PC-9 (cell line): Measurements from ENCODE around the gene USP48. TPM values are rescaled to one million over a fixed set of nuclear protein-coding genes. Genes with fewer than 3 reads are reported as not detected.

Experiments used
- BruUV-seq: library from RNA; stranded (reverse); fragments of 400-500 nt; replicated peaks from 2 replicates; lab custom pipeline; 2021; lab: Mats Ljungman, UMichigan
- CTCF ChIA-PET: fragments of 300-600 bp; sonication (Branson Sonifier 250); formaldehyde crosslinking; loops from one replicate; lab custom pipeline; 2022; ENCODE audit warnings: antibody characterized with exemption; lab: Charles Lee
- POLR2A ChIA-PET: fragments of 300-600 bp; sonication (Branson Sonifier 250); formaldehyde crosslinking; loops from one replicate; lab custom pipeline; 2022; ENCODE audit warnings: antibody characterized with exemption; ENCODE audit not compliant: unreplicated experiment; lab: Charles Lee
- DNase-seq, 2 experiments: peaks; one replicate each; pipeline versions ENCODE4 v3.0.0 to v3.0.0-alpha.2; 2015 to 2022; ENCODE audit warnings: mixed read lengths in 1 of 2
- H2AFZ ChIP-seq: fragments of 200-600 bp; sonication (generic); 2 replicates; pipeline ENCODE4 v1.8.1; 2017; ENCODE audit warnings: antibody characterized with exemption
- H3F3A ChIP-seq: fragments of 200-600 bp; sonication (generic); 2 replicates; pipeline ENCODE4 v1.8.1; 2017; ENCODE audit warnings: antibody characterized with exemption, mild to moderate bottlenecking, low read depth; ENCODE audit not compliant: insufficient read depth
- H3K27ac ChIP-seq: fragments of 200-600 bp; sonication (generic); 2 replicates; pipeline ENCODE4 v1.6.1; 2016; ENCODE audit warnings: mixed run types
- H3K27me3 ChIP-seq: fragments of 200-600 bp; sonication (generic); 2 replicates; pipeline ENCODE4 v1.6.1; 2016; ENCODE audit warnings: low read depth, mixed run types; ENCODE audit not compliant: insufficient read depth
- H3K36me3 ChIP-seq: fragments of 200-600 bp; sonication (generic); 2 replicates; pipeline ENCODE4 v1.6.1; 2016; ENCODE audit warnings: low read depth, mixed run types
- H3K4me1 ChIP-seq: fragments of 200-600 bp; sonication (generic); replicated peaks from 2 replicates; pipeline ENCODE4 v1.6.1; 2016; ENCODE audit warnings: mixed run types; ENCODE audit not compliant: insufficient read depth
- H3K4me2 ChIP-seq: fragments of 200-600 bp; sonication (generic); 2 replicates; pipeline ENCODE4 v1.6.1; 2017; ENCODE audit warnings: mixed run types
- H3K4me3 ChIP-seq: fragments of 200-600 bp; sonication (generic); 2 replicates; pipeline ENCODE4 v1.6.1; 2016; ENCODE audit warnings: mixed run types
- H3K79me2 ChIP-seq: fragments of 200-600 bp; sonication (generic); 2 replicates; pipeline ENCODE4 v1.6.1; 2017; ENCODE audit warnings: low read depth, mixed run types
- H3K9me2 ChIP-seq: fragments of 200-600 bp; sonication (generic); 2 replicates; pipeline ENCODE4 v1.8.1; 2017; ENCODE audit warnings: mild to moderate bottlenecking; ENCODE audit not compliant: insufficient read depth
- H3K9me3 ChIP-seq: fragments of 200-600 bp; sonication (generic); 2 replicates; pipeline ENCODE4 v1.8.1; 2016; ENCODE audit warnings: low read depth; ENCODE audit not compliant: insufficient read depth
- H4K20me1 ChIP-seq: fragments of 200-600 bp; sonication (generic); 2 replicates; pipeline ENCODE4 v1.8.1; 2017; ENCODE audit not compliant: insufficient read depth
- EZH2 ChIP-seq: fragments of 200-600 bp; sonication (generic); IDR thresholded peaks from 2 replicates; pipeline ENCODE4 v1.8.0; 2017; ENCODE audit warnings: antibody characterized with exemption, low read depth
- intact Hi-C: fragments of 100-400 bp; cut with micrococcal nuclease; formaldehyde crosslinking; loops from one replicate; pipeline ENCODE4 v1.10.0; 2022; ENCODE audit not compliant: unreplicated experiment
- total RNA-seq: library from RNA; stranded (reverse); gene quantifications from 2 replicates; pipeline ENCODE4 v1.2.3, GENCODE V29; 2021
- TF ChIP-seq, protein P1 (sequence below): fragments of 200-600 bp; sonication (generic); conservative IDR thresholded peaks from 2 replicates; pipeline ENCODE4 v1.6.1; 2017; ENCODE audit warnings: mixed run types, antibody characterized with exemption, mild to moderate bottlenecking, moderate library complexity

USP48 gene
- total RNA-seq, 1 experiment from 2014 or later, result 63.1 TPM

DNA sequence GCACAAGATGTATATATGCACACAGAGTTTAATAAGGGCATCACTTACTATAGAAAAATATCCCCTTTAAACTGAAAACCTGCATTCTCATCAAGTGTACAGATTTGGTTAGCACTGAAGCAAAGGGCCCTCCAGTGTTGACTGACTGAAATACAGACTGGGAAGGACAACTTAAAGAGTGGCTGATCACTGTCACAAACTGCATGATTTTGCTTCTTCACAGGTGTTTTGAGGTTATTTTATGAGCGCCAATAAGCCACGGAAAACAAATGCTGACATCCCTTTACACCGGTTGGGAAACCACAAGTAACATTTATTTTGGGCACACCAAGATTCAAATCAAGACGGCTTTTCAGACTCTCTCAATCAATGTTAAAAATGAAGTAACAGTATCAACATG, 82.9 kb downstream of the USP48 start:
- Histone ChIP-seq H3K4me3 (no peak overlapping the region), H3K4me2 (no peak overlapping the region), H4K20me1 (no peaks in the 10 kb centered on the region), H3F3A (no peaks in the 10 kb centered on the region), H3K36me3 (no peaks in the 10 kb centered on the region), H3K9me3 (no peaks in the 10 kb centered on the region), H3K27me3 (no peaks in the 10 kb centered on the region), H3K79me2 (no peaks in the 10 kb centered on the region), H2AFZ (no peak overlapping the region), H3K9me2 (no peaks in the 10 kb centered on the region), H3K4me1 (no peaks in the 10 kb centered on the region), H3K27ac (no peak overlapping the region)
- ChIA-PET CTCF (no interaction called here), POLR2A (no interaction called here)
- DNase-seq, result no peak
- BruUV-seq, result no TSS peak
- intact Hi-C loops, result loop anchor here (5.0 kb wide), 2 partner anchors 42 to 117 kb away; no protein-coding TSS in a partner anchor
- TF ChIP-seq EZH2, result no peak
- TF ChIP-seq, protein P1, sequence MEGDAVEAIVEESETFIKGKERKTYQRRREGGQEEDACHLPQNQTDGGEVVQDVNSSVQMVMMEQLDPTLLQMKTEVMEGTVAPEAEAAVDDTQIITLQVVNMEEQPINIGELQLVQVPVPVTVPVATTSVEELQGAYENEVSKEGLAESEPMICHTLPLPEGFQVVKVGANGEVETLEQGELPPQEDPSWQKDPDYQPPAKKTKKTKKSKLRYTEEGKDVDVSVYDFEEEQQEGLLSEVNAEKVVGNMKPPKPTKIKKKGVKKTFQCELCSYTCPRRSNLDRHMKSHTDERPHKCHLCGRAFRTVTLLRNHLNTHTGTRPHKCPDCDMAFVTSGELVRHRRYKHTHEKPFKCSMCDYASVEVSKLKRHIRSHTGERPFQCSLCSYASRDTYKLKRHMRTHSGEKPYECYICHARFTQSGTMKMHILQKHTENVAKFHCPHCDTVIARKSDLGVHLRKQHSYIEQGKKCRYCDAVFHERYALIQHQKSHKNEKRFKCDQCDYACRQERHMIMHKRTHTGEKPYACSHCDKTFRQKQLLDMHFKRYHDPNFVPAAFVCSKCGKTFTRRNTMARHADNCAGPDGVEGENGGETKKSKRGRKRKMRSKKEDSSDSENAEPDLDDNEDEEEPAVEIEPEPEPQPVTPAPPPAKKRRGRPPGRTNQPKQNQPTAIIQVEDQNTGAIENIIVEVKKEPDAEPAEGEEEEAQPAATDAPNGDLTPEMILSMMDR, result no peak

DNA sequence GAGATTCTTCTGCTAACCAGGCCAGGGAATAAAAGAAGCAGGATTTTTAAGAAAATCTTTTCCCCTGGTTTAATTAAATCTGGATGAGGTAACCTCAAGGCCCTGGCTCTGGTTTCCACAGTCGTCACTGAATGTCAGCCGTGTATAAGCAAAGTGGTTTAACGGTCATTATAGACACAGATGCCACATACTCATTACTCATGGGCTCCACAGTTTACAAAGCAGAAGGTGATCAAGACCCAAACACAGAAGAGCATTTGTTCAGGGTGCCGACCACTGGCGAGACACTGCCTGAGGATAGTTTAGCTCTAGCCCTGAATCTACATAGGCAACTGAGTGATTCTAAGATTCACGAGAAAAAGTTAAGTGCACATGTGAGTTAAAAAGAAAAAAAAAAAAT, 86.0 kb downstream of the USP48 start:
- H3F3A ChIP-seq, result no peaks in the 10 kb centered on the region
- H3K9me2 ChIP-seq, result no peaks in the 10 kb centered on the region
- ChIA-PET CTCF (no interaction called here), POLR2A (no interaction called here)
- no peak overlapping the region for H3K4me2 ChIP-seq
- H3K79me2 ChIP-seq, result no peaks in the 10 kb centered on the region
- H3K27me3 ChIP-seq, result no peaks in the 10 kb centered on the region
- no TSS peak for BruUV-seq
- no peak overlapping the region for H3K27ac ChIP-seq
- no peaks in the 10 kb centered on the region for H4K20me1 ChIP-seq
- intact Hi-C loops, result no loop called here
- no peaks in the 10 kb centered on the region for H3K9me3 ChIP-seq
- no peak overlapping the region for H2AFZ ChIP-seq
- DNase-seq, result no peak
- no peak for TF ChIP-seq EZH2
- TF ChIP-seq, protein P1, result no peak
- H3K36me3 ChIP-seq, result no peaks in the 10 kb centered on the region
- no peaks in the 10 kb centered on the region for H3K4me1 ChIP-seq
- H3K4me3 ChIP-seq, result no peak overlapping the region

- no peak overlapping the region for H2AFZ ChIP-seq
- no peaks in the 10 kb centered on the region for H3K9me2 ChIP-seq
- no peak overlapping the region for H3K27ac ChIP-seq
- intact Hi-C loops, result no loop called here
- no peaks in the 10 kb centered on the region for H3K4me1 ChIP-seq
- no peaks in the 10 kb centered on the region for H3F3A ChIP-seq
- ChIA-PET CTCF (no interaction called here), POLR2A (no interaction called here)
- no peak overlapping the region for H3K4me3 ChIP-seq
- H3K79me2 ChIP-seq, result no peaks in the 10 kb centered on the region
- H3K9me3 ChIP-seq, result no peaks in the 10 kb centered on the region
- no peak overlapping the region for H3K4me2 ChIP-seq
- TF ChIP-seq, protein P1, result no peak
- no peak for TF ChIP-seq EZH2
- BruUV-seq, result no TSS peak
- no peaks in the 10 kb centered on the region for H4K20me1 ChIP-seq
- H3K27me3 ChIP-seq, result no peaks in the 10 kb centered on the region
- H3K36me3 ChIP-seq, result no peaks in the 10 kb centered on the region
- DNase-seq, result no peak
Observed at GRCh38 chr1:21693732-21694131, 89.2 kb downstream of the USP48 start.
